Measurements from ENCODE around the gene PRIMPOL.

GRCh38 chr4:184668511-184669114 lies 19.1 kb downstream of the PRIMPOL start:
- no peak for TF ChIP-seq POLR2A (IDR thresholded peaks at IDR 0.05)
- no peak for TF ChIP-seq CTCF (IDR thresholded peaks at IDR 0.05)

Data from Peyer's patch (tissue), 4 donors.